GM23338 (cell line): ENCODE measurements around the gene ORC2. TPM values are rescaled to one million over a fixed set of nuclear protein-coding genes. Genes with fewer than 3 reads are reported as not detected.

Source experiments
- ATAC-seq: fragments of 200-7000 bp; cut with Tn5 transposase; 3 replicates; pipeline ENCODE4 v1.9.1; 2020
- DNase-seq: peaks from one replicate; pipeline ENCODE4 v3.0.0-alpha.2; 2015; ENCODE audit warnings: low spot score
- H2AFZ ChIP-seq: fragments of 200-600 bp; sonication (generic); 2 replicates; pipeline ENCODE4 v1.8.0; 2016; ENCODE audit warnings: antibody characterized with exemption, mild to moderate bottlenecking, moderate library complexity
- H3F3A ChIP-seq: fragments of 200-600 bp; sonication (generic); replicated peaks from 2 replicates; pipeline ENCODE4 v1.8.0; 2017; ENCODE audit warnings: antibody characterized with exemption, mixed run types, low read depth
- H3K27ac ChIP-seq: fragments of 200-600 bp; sonication (generic); 2 replicates; pipeline ENCODE4 v1.6.1; 2016; ENCODE audit warnings: low read depth
- H3K27me3 ChIP-seq: fragments of 200-600 bp; sonication (generic); 2 replicates; pipeline ENCODE4 v1.8.0; 2016; ENCODE audit warnings: mild to moderate bottlenecking, mixed run types, moderate library complexity; ENCODE audit not compliant: insufficient read depth
- H3K36me3 ChIP-seq: fragments of 200-600 bp; sonication (generic); 2 replicates; pipeline ENCODE4 v1.8.0; 2016; ENCODE audit warnings: mild to moderate bottlenecking; ENCODE audit not compliant: insufficient read depth
- H3K4me1 ChIP-seq: fragments of 200-600 bp; sonication (generic); 2 replicates; pipeline ENCODE4 v1.8.0; 2016; ENCODE audit warnings: mild to moderate bottlenecking, moderate library complexity; ENCODE audit not compliant: insufficient read depth
- H3K4me2 ChIP-seq: fragments of 200-600 bp; sonication (generic); 2 replicates; pipeline ENCODE4 v1.7.1; 2017; ENCODE audit warnings: mixed run types
- H3K4me3 ChIP-seq: fragments of 200-600 bp; sonication (generic); 2 replicates; pipeline ENCODE4 v1.6.1; 2016; ENCODE audit warnings: mixed run types
- H3K79me2 ChIP-seq: fragments of 200-600 bp; sonication (generic); replicated peaks from 2 replicates; pipeline ENCODE4 v1.8.0; 2017; ENCODE audit warnings: mild to moderate bottlenecking; ENCODE audit not compliant: insufficient read depth
- H3K9me2 ChIP-seq: fragments of 200-600 bp; sonication (generic); 2 replicates; pipeline ENCODE4 v1.8.0; 2017; ENCODE audit not compliant: insufficient read depth
- H4K20me1 ChIP-seq: fragments of 200-600 bp; sonication (generic); replicated peaks from 2 replicates; pipeline ENCODE4 v1.8.0; 2017; ENCODE audit warnings: mild to moderate bottlenecking; ENCODE audit not compliant: insufficient read depth
- H3K27ac Mint-ChIP-seq: 2 replicates; pipeline ENCODE4 v1.8.0; 2020; ENCODE audit warnings: inconsistent platforms, mild to moderate bottlenecking, moderate library complexity, mixed read lengths
- H3K27me3 Mint-ChIP-seq: 3 replicates; pipeline ENCODE4 v1.8.0; 2022; ENCODE audit warnings: low read depth, mild to moderate bottlenecking, moderate library complexity, mixed read lengths, inconsistent platforms; ENCODE audit not compliant: insufficient read depth, poor library complexity
- H3K36me3 Mint-ChIP-seq: 3 replicates; pipeline ENCODE4 v1.8.0; 2021; ENCODE audit warnings: low read depth, mild to moderate bottlenecking, inconsistent platforms, moderate library complexity, mixed read lengths
- H3K4me1 Mint-ChIP-seq: 3 replicates; pipeline ENCODE4 v1.8.0; 2020; ENCODE audit warnings: mild to moderate bottlenecking, inconsistent platforms, mixed read lengths
- H3K4me3 Mint-ChIP-seq: 3 replicates; pipeline ENCODE4 v1.8.0; 2021; ENCODE audit warnings: moderate library complexity, mild to moderate bottlenecking, inconsistent platforms, mixed read lengths
- H3K9me3 Mint-ChIP-seq: 3 replicates; pipeline ENCODE4 v1.8.0; 2020; ENCODE audit warnings: moderate library complexity, mild to moderate bottlenecking, inconsistent platforms, mixed read lengths
- CREB1 ChIP-seq: fragments of 250-450 bp; sonication (Bioruptor Pico); IDR thresholded peaks from 2 replicates; pipeline ENCODE4 v1.5.0; 2020; ENCODE audit warnings: low read depth, mild to moderate bottlenecking, moderate library complexity
- EZH2 ChIP-seq: fragments of 200-600 bp; sonication (generic); IDR thresholded peaks from one replicate; pipeline ENCODE4 v1.8.0; 2017; ENCODE audit warnings: antibody characterized with exemption, mild to moderate bottlenecking, low read depth; ENCODE audit not compliant: unreplicated experiment
- EZH2phosphoT487 ChIP-seq: fragments of 200-600 bp; sonication (generic); IDR thresholded peaks from one replicate; pipeline ENCODE4 v1.8.1; 2018; ENCODE audit warnings: antibody characterized with exemption; ENCODE audit not compliant: unreplicated experiment
- JUNB ChIP-seq: IDR thresholded peaks from one replicate; pipeline ENCODE4 v1.6.1; 2016; ENCODE audit warnings: antibody characterized with exemption; ENCODE audit not compliant: unreplicated experiment
- NANOG ChIP-seq: IDR thresholded peaks from 2 replicates; pipeline ENCODE4 v1.6.1; 2016; ENCODE audit warnings: antibody characterized with exemption, borderline replicate concordance
- POLR2AphosphoS5 ChIP-seq: IDR thresholded peaks from 2 replicates; pipeline ENCODE4 v1.6.1; 2016; ENCODE audit warnings: antibody characterized with exemption, low read depth
- STAT1 ChIP-seq: IDR thresholded peaks from one replicate; pipeline ENCODE4 v1.6.1; 2016; ENCODE audit warnings: antibody characterized with exemption; ENCODE audit not compliant: unreplicated experiment
- ZNF114 ChIP-seq: fragments of 250-450 bp; sonication (Bioruptor Pico); IDR thresholded peaks from 2 replicates; pipeline ENCODE4 v1.5.0; 2020; ENCODE audit warnings: mild to moderate bottlenecking, moderate library complexity
- ZNF331 ChIP-seq: fragments of 250-450 bp; sonication (Bioruptor Pico); IDR thresholded peaks from 2 replicates; pipeline ENCODE4 v1.5.0; 2020; ENCODE audit warnings: low read depth, mild to moderate bottlenecking, moderate library complexity
- ZNF462 ChIP-seq: fragments of 250-450 bp; sonication (Bioruptor Pico); IDR thresholded peaks from 2 replicates; pipeline ENCODE4 v1.5.0; 2020; ENCODE audit warnings: mild to moderate bottlenecking, moderate library complexity
- polyA plus RNA-seq: library from polyadenylated mRNA; unstranded; fragments of >200 nt; fragmentation: Nextera tagmentation; extraction: Ambion mirVana; gene quantifications from 2 replicates; pipeline ENCODE4 v1.2.1, GENCODE V29; 2016
- total RNA-seq: library from RNA; depleted of rRNA; stranded (reverse); fragments of >200 nt; shearing (Covaris generic); gene quantifications from 2 replicates; pipeline ENCODE4 v1.2.3, GENCODE V29; 2014

ORC2 gene
- total and polyA plus RNA-seq, 2 experiments from 2014 or later, result 26.1 to 42.0 TPM

- Mint-ChIP-seq H3K9me3 (no peaks in the 10 kb centered on the region), H3K36me3 (peaks cover 58% of the 10 kb centered on the region), H3K27ac (no peak overlapping the region), H3K4me3 (no peak overlapping the region), H3K4me1 (no peaks in the 10 kb centered on the region), H3K27me3 (no peaks in the 10 kb centered on the region)
- Histone ChIP-seq H3K36me3 (peaks cover 62% of the 10 kb centered on the region), H3K27ac (no peak overlapping the region), H3K4me2 (no peak overlapping the region), H3K9me2 (no peaks in the 10 kb centered on the region), H3K4me3 (no peak overlapping the region), H3K79me2 (no peaks in the 10 kb centered on the region), H3K27me3 (no peaks in the 10 kb centered on the region), H4K20me1 (peaks cover 6% of the 10 kb centered on the region; the same call in 1 of the 2 replicates), H2AFZ (no peak overlapping the region), H3K4me1 (no peaks in the 10 kb centered on the region), H3F3A (no peaks in the 10 kb centered on the region)
- no peak for ATAC-seq
- DNase-seq, result no peak
- TF ChIP-seq EZH2 (no peak), EZH2phosphoT487 (no peak), JUNB (no peak), ZNF114 (CRISPR knock-in tag) (no peak), CREB1 (CRISPR knock-in tag) (no peak), STAT1 (no peak), NANOG (no peak), ZNF462 (CRISPR knock-in tag) (no peak), ZNF331 (CRISPR knock-in tag) (no peak), POLR2AphosphoS5 (no peak)
Measured at GRCh38 chr2:200945395-200945729, 18.1 kb downstream of the ORC2 start.
